Stimulated activated CD4-positive, alpha-beta T cell treated with anti-CD3 and anti-CD28 coated beads, Interleukin-12 subunit alpha, Interleukin-12 subunit beta, amount 100 ng/mL, for 48 hours (primary cell): ENCODE results near the gene FOS.

Experiments used
- DNase-seq, 3 donors: peaks; one replicate each; pipeline ENCODE4 v3.0.0-alpha.2; 2020; ENCODE audit warnings: low read depth in 2 of 3, low spot score in 1 of 3

Gene FOS

GRCh38 chr14:75313294-75313693 lies 34.7 kb downstream of the FOS start:
- no peak for DNase-seq

GRCh38 chr14:75315144-75315543 lies 36.5 kb downstream of the FOS start:
- no peak for DNase-seq

- DNase-seq: no peak
Measured at GRCh38 chr14:75317148-75317547, 38.5 kb downstream of the FOS start.

- no peak for DNase-seq
Measured at GRCh38 chr14:75318353-75318752, 39.7 kb downstream of the FOS start.

GRCh38 chr14:75319021-75319420 lies 40.4 kb downstream of the FOS start:
- no peak for DNase-seq

- DNase-seq: no peak
Measured at GRCh38 chr14:75320196-75320595, 41.6 kb downstream of the FOS start.

GRCh38 chr14:75322746-75323145 lies 44.1 kb downstream of the FOS start:
- DNase-seq: no peak

- no peak for DNase-seq
Measured at GRCh38 chr14:75323571-75323970, 44.9 kb downstream of the FOS start.

GRCh38 chr14:75328558-75329155 lies 50.0 kb downstream of the FOS start:
- DNase-seq: no peak

GRCh38 chr14:75329369-75329768 lies 50.7 kb downstream of the FOS start:
- no peak for DNase-seq

- no peak for DNase-seq
Measured at GRCh38 chr14:75331471-75331870, 52.8 kb downstream of the FOS start.
